Muscle of leg (tissue), 11 donors: ENCODE results near the gene RHBDL1. TPM values are rescaled to one million over a fixed set of nuclear protein-coding genes. Genes with fewer than 3 reads are reported as not detected.
A peak's percentile ranks its signal among the peaks of the same experiment; 100 is the strongest.

Source experiments
- DNase-seq: peaks from one replicate; pipeline ENCODE4 v3.0.0; 2013
- H3K27ac ChIP-seq: one replicate; pipeline ENCODE4 v1.5.1; 2013; ENCODE audit warnings: mild to moderate bottlenecking, low read length, control low read depth
- H3K27me3 ChIP-seq: one replicate; pipeline ENCODE4 v1.6.1; 2013; ENCODE audit warnings: low read length; ENCODE audit not compliant: control insufficient read depth, insufficient read depth
- H3K36me3 ChIP-seq: one replicate; pipeline ENCODE4 v1.6.1; 2013; ENCODE audit warnings: low read length; ENCODE audit not compliant: control insufficient read depth, insufficient read depth
- H3K4me1 ChIP-seq: one replicate; pipeline ENCODE4 v1.6.1; 2013; ENCODE audit warnings: low read length; ENCODE audit not compliant: control insufficient read depth, insufficient read depth
- H3K4me3 ChIP-seq: one replicate; pipeline ENCODE4 v1.5.1; 2013; ENCODE audit warnings: low read length, control low read depth
- H3K9me3 ChIP-seq: replicated peaks from 2 replicates; pipeline ENCODE4 v1.6.1; 2013; ENCODE audit warnings: low read depth, low read length; ENCODE audit not compliant: control insufficient read depth
- WGBS: methylation state at CpG from one replicate; pipeline ENCODE4 v1.1.5; 2013; ENCODE audit warnings: missing lambda C conversion rate; ENCODE audit not compliant: insufficient coverage; 5-methylcytosine and 5-hydroxymethylcytosine counted together
- polyA plus RNA-seq, 8 donors: library from polyadenylated mRNA; unstranded; fragments of 120-200 nt; gene quantifications; one replicate each; pipeline versions ENCODE4 v1.2.1 to v1.2.3, GENCODE V29; 2013; ENCODE audit warnings: inconsistent platforms in 1 of 8, low replicate concordance in 1 of 8; ENCODE audit not compliant: insufficient read length in 8 of 8, insufficient read depth in 1 of 8
- total RNA-seq: library from RNA; stranded (reverse); fragments of 120-200 nt; gene quantifications from one replicate; pipeline ENCODE4 v1.2.4, GENCODE V29; 2013

RHBDL1 gene
- total and polyA plus RNA-seq, 9 donors: 0.84 to 2.6 (median 1.6) TPM

GRCh38 chr16:714558-715476, 39.3 kb downstream of the RHBDL1 start, which contains the start of gene METRN:
METRN (plus strand) TSS chr16:715118; CDS start chr16:715290, 172 bp downstream.
- DNase-seq: peak; percentile 96
- Histone ChIP-seq H3K36me3 (no peaks in the 10 kb centered on the region), H3K27ac (no peak within 1 kb of the TSS), H3K4me3 (peak within 1 kb of the TSS; percentile 44), H3K9me3 (no peaks in the 10 kb centered on the region), H3K27me3 (peaks cover 39% of the 10 kb centered on the region), H3K4me1 (peaks cover 66% of the 10 kb centered on the region)
- 4% methylated on average over 102 of the region's 108 CpGs for WGBS

DNA sequence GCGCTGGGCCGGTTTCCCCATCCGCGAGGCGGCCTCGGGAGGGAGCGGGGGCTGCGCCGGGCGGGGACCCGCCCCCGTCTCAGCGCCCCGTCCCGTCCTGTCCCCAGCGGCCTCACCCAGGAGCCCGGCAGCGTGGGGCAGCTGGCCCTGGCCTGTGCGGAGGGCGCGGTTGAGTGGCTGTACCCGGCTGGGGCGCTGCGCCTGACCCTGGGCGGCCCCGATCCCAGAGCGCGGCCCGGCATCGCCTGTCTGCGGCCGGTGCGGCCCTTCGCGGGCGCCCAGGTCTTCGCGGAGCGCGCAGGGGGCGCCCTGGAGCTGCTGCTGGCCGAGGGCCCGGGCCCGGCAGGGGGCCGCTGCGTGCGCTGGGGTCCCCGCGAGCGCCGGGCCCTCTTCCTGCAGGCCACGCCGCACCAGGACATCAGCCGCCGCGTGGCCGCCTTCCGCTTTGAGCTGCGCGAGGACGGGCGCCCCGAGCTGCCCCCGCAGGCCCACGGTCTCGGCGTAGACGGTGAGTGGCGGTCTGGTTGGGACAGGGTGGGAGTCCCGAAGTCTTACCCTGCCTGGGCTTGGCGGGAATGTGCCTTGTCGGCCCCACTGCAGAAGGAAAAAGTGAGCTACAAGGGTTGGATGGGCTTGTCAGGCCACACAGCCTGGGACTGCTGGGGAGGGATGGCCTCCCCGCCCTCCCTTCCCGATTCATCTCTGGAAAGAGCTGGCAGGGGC, 40.2 kb downstream of the RHBDL1 start:
- Histone ChIP-seq H3K9me3 (no peaks in the 10 kb centered on the region), H3K4me1 (peaks cover 66% of the 10 kb centered on the region), H3K27ac (no peak overlapping the region), H3K27me3 (peaks cover 31% of the 10 kb centered on the region), H3K36me3 (no peaks in the 10 kb centered on the region), H3K4me3 (peak overlapping the region; percentile 44)
- peak; percentile 49 for DNase-seq
- under 1% methylated on average over 70 of the region's 74 CpGs for whole genome bisulfite sequencing

DNA sequence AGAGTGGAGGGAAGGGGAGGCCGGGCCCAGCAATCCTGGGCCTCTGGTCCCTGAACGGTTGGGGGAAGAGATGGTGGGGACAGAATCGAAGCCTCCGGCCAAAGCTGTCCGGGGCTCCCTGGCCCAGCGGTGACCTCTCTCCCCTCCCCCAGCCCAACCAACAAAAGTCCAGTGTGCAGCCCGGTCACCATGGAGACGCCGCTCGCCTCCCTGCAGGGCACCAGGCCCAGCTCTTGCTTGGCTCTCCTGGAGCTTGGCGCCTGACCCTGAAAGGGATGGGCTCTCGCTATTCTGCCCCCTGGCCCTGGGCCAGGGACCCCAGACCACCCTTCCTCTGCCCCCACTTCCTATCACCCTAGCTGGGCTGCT, 40.7 kb downstream of the RHBDL1 start:
- 13% methylated on average over 7 of the region's 12 CpGs for WGBS
- no peaks in the 10 kb centered on the region for H3K36me3 ChIP-seq
- peaks cover 62% of the 10 kb centered on the region for H3K4me1 ChIP-seq
- DNase-seq: peak; percentile 49
- peak overlapping the region; percentile 37 for H3K4me3 ChIP-seq
- no peak overlapping the region for H3K27ac ChIP-seq
- no peaks in the 10 kb centered on the region for H3K9me3 ChIP-seq
- peaks cover 26% of the 10 kb centered on the region for H3K27me3 ChIP-seq

DNA sequence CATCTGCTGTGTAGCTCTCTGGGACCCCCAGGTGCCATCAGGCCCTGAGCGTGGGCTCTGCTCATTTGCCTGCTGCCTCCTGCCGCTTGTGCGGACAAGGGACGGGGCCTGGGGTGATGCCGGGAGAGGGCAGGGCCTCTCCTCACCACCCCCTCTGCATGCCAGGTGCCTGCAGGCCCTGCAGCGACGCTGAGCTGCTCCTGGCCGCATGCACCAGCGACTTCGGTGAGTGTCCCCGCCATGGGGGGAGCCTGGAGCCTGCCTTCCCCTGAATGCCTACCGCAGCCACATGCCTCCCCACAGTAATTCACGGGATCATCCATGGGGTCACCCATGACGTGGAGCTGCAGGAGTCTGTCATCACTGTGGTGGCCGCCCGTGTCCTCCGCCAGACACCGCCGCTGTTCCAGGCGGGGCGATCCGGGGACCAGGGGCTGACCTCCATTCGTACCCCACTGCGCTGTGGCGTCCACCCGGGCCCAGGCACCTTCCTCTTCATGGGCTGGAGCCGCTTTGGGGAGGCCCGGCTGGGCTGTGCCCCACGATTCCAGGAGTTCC, 41.4 kb downstream of the RHBDL1 start:
- peaks cover 23% of the 10 kb centered on the region for H3K27me3 ChIP-seq
- H3K36me3 ChIP-seq: no peaks in the 10 kb centered on the region
- no peak overlapping the region for H3K27ac ChIP-seq
- DNase-seq: no peak
- 81% methylated on average over 28 of the region's 29 CpGs for WGBS
- peaks cover 61% of the 10 kb centered on the region for H3K4me1 ChIP-seq
- H3K9me3 ChIP-seq: no peaks in the 10 kb centered on the region
- H3K4me3 ChIP-seq: no peak overlapping the region

DNA sequence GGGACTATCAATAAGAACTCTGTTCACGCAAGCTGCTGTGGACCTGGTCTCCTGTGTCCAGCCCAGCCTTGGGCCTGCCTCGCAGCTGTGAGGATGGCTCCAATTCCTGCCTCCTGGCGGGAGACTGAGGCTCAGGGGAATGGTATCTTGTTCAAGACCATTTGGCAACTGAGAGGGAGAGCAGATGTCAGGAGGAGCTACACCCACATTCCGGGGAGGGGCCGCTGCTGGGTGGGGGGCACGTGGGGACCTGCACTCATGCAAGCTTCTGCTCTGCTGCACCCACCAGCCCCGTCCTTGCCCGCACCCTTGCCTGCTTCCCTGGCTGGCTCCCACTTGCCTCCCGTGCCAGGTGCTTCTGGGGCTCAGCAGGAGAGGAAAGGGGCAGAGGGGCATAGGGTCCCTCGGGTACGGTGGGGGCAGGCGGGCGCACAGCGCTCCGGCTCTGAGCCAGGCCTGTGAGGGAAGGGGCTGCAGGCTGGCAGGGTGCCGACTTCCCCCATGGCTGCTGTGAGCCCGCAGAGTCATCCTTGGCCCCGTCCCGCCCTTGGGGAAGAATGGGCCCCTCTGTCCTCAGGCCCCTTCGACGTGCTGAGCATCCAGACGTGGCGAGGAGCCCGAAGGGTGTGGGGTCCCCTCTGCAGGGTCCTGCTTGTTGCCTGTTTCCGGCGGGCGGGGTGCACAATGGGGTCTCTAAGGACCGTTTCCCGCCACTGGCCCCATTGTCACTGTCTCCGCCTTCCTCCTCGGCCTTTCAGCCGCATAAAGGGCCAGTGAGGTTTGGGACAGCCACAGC, 42.2 kb downstream of the RHBDL1 start:
- DNase-seq: peak; percentile 86
- Histone ChIP-seq H3K4me1 (peaks cover 64% of the 10 kb centered on the region), H3K27ac (no peak overlapping the region), H3K27me3 (peaks cover 18% of the 10 kb centered on the region), H3K36me3 (no peaks in the 10 kb centered on the region), H3K4me3 (no peak overlapping the region), H3K9me3 (no peaks in the 10 kb centered on the region)
- WGBS: 50% methylated on average over 31 of the region's 32 CpGs

DNA sequence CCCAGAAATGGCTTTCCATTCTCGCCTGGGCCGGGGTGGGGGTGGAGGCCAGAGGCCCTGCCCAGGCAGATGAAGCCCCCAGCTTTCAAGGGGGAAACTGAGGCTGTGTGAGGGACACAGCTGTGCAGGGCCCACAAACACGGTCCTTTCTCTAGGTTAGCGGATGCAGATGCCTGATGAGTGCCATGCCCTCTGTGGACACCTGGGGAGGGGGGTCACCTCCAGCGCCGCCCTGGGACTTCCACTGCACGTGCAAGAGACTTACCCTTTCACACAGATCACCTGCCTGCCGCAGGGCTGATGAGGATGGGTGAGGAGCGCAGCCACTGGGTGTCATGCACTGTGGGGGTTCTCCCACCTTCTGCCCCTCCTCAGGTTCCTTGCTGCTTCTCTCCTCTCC, 42.9 kb downstream of the RHBDL1 start:
- H3K4me3 ChIP-seq: no peak overlapping the region
- no peaks in the 10 kb centered on the region for H3K36me3 ChIP-seq
- H3K27ac ChIP-seq: no peak overlapping the region
- no peaks in the 10 kb centered on the region for H3K9me3 ChIP-seq
- 65% methylated on average over 2 of the region's 9 CpGs for WGBS
- peaks cover 64% of the 10 kb centered on the region for H3K4me1 ChIP-seq
- peaks cover 16% of the 10 kb centered on the region for H3K27me3 ChIP-seq
- DNase-seq: no peak

- WGBS: 83% methylated on average over 6 of the region's 6 CpGs
Observed at GRCh38 chr16:718922-719321, 43.5 kb downstream of the RHBDL1 start.

DNA sequence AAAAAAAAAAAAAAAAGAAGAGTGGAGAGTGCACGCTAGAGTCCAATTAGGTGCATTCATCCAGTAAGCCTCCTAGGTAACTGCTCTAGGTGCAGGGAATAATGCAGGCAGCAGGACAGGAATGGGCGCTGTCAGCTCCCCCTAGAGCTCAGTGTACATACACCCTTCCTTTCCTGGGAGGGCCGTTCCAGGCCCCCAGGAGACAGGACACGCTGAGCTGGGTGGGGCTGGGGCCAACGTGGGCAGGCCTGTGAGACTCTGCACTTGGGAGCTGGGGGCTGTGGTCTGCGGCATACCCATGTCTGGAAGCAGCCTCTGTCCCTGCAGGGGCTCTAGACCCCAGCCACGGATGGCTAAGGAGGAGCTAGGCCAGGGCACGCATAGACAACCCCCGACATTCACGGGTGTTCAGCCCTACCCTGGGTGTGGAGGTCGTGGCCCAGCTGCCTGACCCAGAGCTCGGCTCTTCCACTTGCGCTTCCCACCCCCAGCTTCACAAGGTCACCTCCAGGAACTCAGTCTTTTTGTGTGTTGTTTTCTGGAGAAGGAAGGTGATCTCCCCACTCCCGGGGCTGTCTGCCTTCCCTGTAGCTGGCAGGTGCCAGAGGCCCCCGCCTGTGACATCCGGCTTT, 44.5 kb downstream of the RHBDL1 start:
- Histone ChIP-seq H3K36me3 (no peaks in the 10 kb centered on the region), H3K27me3 (peaks cover 12% of the 10 kb centered on the region), H3K27ac (peak overlapping the region; percentile 89), H3K4me1 (peaks cover 58% of the 10 kb centered on the region), H3K9me3 (no peaks in the 10 kb centered on the region), H3K4me3 (peak overlapping the region; percentile 75)
- no peak for DNase-seq
- WGBS: 5% methylated on average over 11 of the region's 16 CpGs

More at GRCh38 chr16:718922-719321, 43.5 kb downstream of the RHBDL1 start:
- H3K4me1 ChIP-seq: peaks cover 64% of the 10 kb centered on the region
- H3K27ac ChIP-seq: no peak overlapping the region
- H3K9me3 ChIP-seq: no peaks in the 10 kb centered on the region
- no peak overlapping the region for H3K4me3 ChIP-seq
- no peak for DNase-seq
- no peaks in the 10 kb centered on the region for H3K36me3 ChIP-seq
- H3K27me3 ChIP-seq: peaks cover 13% of the 10 kb centered on the region

- no peaks in the 10 kb centered on the region for H3K36me3 ChIP-seq
- H3K27ac ChIP-seq: peak overlapping the region; percentile 89
- DNase-seq: peak; percentile 90
- H3K4me1 ChIP-seq: peaks cover 58% of the 10 kb centered on the region
- H3K9me3 ChIP-seq: no peaks in the 10 kb centered on the region
- peaks cover 15% of the 10 kb centered on the region for H3K27me3 ChIP-seq
- H3K4me3 ChIP-seq: peak overlapping the region; percentile 75
- under 1% methylated on average over 37 of the region's 38 CpGs for WGBS
Observed at GRCh38 chr16:720447-720989, 45.0 kb downstream of the RHBDL1 start.
